IMR-90 (cell line): Measurements from ENCODE around the gene CUX1.
A peak's percentile ranks its signal among the peaks of the same experiment; 100 is the strongest.

Experiments used
- CEBPB ChIP-seq: IDR thresholded peaks from 2 replicates; pipeline ENCODE4 v1.6.1; 2012; ENCODE audit warnings: low read depth, low read length, improper control_type of control experiment
- CHD1 ChIP-seq: IDR thresholded peaks from 2 replicates; pipeline ENCODE4 v1.6.1; 2012; ENCODE audit warnings: low read depth, low read length, improper control_type of control experiment
- POLR2A ChIP-seq: IDR thresholded peaks from 2 replicates; pipeline ENCODE4 v1.6.1; 2012; ENCODE audit warnings: mild to moderate bottlenecking, low read depth, low read length
- TF ChIP-seq, protein P1 (sequence below): conservative IDR thresholded peaks from 2 replicates; pipeline ENCODE4 v1.5.1; 2012; ENCODE audit warnings: mild to moderate bottlenecking, low read depth, low read length, improper control_type of control experiment

DNA sequence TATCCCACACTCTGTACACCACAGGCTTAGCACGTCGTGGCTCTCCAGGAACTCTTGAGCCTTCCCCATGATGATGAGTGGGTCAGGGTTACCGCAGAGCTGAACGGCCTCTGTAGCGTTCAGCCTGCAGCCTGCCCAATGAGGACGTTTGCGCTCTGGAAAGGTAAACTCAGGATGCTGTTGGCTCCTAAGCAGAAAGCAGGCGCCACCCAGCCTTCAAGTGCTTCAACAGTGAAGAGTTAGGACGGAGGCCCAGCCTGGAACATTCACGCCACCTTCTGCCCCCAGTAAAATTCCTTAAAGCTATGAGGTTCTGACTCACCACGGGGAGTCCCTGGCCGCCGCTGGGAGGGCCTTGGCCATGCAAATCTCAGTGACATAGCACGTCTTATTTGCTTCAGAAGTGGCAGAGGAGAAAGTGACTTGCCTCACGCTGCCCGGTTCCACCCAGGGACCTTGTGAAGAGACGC is 307.7 kb downstream of the CUX1 start:
- TF ChIP-seq POLR2A: peak; percentile 62; the same call in 1 of the 2 replicates
- TF ChIP-seq, protein P1, sequence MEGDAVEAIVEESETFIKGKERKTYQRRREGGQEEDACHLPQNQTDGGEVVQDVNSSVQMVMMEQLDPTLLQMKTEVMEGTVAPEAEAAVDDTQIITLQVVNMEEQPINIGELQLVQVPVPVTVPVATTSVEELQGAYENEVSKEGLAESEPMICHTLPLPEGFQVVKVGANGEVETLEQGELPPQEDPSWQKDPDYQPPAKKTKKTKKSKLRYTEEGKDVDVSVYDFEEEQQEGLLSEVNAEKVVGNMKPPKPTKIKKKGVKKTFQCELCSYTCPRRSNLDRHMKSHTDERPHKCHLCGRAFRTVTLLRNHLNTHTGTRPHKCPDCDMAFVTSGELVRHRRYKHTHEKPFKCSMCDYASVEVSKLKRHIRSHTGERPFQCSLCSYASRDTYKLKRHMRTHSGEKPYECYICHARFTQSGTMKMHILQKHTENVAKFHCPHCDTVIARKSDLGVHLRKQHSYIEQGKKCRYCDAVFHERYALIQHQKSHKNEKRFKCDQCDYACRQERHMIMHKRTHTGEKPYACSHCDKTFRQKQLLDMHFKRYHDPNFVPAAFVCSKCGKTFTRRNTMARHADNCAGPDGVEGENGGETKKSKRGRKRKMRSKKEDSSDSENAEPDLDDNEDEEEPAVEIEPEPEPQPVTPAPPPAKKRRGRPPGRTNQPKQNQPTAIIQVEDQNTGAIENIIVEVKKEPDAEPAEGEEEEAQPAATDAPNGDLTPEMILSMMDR: peak; percentile 49
- no peak for TF ChIP-seq CEBPB
- TF ChIP-seq CHD1: no peak
